GM19240 (cell line): ENCODE results near the gene EPB41L2.
"Not testable (repeated sequence)": the region's sequence is repeated elsewhere in the genome, so short reads cannot be mapped to it uniquely, and the experiment has no call there.

Experiments used
- DNase-seq: peaks from one replicate; pipeline ENCODE4 v3.0.0; 2011; ENCODE audit warnings: low spot score; ENCODE audit not compliant: insufficient read length

EPB41L2 gene

GRCh38 chr6:131037194-131037897 lies 25.7 kb downstream of the EPB41L2 start:
- no peak for DNase-seq

DNA sequence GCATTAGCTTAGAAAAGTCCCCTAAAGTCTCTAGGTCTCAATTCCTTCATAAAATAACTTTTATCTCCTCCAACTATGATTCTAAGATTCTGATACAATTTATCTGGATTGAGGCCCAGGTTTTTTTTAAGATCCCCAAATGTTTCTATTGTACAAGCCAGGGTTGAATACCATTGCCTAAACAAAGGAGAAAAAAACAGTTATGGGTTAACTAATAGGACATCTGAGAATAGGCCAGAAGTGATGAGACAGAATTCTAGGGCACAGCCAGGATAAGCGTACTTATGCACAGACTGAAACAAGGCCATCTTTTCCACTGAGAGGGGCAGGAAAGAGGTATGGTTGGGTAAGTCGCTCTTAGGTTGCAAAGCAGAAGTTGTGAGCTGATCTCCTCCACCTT lies 26.4 kb downstream of the EPB41L2 start:
- no peak for DNase-seq

GRCh38 chr6:131036143-131036542 lies 26.9 kb downstream of the EPB41L2 start:
- DNase-seq: no peak

- no peak for DNase-seq
Observed at GRCh38 chr6:131035582-131035981, 27.5 kb downstream of the EPB41L2 start.

DNA sequence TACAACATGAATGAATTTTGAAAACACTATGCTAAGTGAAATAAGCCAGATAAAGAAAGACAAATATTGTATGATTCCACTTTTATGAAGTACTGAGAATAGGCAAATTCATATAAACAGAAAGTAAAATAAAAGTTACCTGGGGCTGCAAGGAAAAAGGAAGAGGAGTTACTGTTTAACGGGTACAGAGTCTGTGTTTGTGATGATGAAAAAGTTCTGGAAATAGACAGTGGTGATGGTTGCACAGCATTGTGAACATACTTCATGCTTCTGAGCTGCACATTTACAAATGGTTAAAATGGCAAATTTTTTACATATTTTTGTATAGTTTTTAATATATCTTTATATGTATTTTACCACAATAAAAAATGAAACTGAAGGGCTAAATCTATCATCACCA lies 29.4 kb downstream of the EPB41L2 start:
- DNase-seq: no peak

- DNase-seq: peak; percentile 6
Observed at GRCh38 chr6:131029626-131030297, 33.3 kb downstream of the EPB41L2 start.

- DNase-seq: no peak
Observed at GRCh38 chr6:131027326-131027725, 35.7 kb downstream of the EPB41L2 start.

DNA sequence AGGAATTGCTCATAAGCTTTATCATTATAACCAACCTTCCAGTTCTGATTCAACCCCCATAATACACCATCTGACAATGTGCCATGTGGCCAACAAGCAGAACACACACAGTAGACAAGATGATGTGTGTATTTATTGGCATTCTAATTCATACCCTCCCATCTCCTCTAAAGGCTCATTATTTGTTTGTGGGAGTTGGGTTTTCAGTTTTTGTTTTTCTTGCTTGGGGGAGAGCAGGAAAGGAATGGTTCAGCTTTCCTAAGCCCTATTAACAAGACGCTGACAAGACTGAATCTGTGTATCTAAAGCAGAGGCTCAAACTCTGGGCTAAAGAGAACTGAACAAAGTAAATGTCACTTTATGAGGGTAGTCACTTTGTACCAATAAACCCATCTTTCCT lies 36.8 kb downstream of the EPB41L2 start:
- no peak for DNase-seq

DNA sequence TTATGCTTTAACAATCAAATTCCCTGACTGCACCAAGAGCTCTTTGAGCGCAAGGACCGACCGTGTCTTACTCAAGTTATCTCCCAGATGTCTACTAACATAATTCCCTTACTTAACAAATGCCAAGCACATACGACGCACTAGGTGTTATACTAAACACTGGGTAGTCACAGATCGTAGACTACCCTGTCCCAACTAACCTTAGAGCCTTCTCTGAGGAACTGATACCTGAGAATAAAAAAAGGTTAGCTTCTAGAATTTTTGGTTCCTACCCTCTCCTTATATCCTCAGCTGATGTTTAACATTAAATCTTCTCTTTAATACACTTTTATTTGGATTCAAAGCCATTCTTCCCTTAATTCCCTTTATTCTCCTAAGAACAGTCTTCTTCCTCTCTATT lies 38.5 kb downstream of the EPB41L2 start:
- no peak for DNase-seq

- DNase-seq: no peak
Observed at GRCh38 chr6:131023834-131024504, 39.1 kb downstream of the EPB41L2 start.

- DNase-seq: no peak
Observed at GRCh38 chr6:131022691-131023090, 40.4 kb downstream of the EPB41L2 start.

GRCh38 chr6:131017962-131018361 lies 45.1 kb downstream of the EPB41L2 start:
- DNase-seq: no peak

DNA sequence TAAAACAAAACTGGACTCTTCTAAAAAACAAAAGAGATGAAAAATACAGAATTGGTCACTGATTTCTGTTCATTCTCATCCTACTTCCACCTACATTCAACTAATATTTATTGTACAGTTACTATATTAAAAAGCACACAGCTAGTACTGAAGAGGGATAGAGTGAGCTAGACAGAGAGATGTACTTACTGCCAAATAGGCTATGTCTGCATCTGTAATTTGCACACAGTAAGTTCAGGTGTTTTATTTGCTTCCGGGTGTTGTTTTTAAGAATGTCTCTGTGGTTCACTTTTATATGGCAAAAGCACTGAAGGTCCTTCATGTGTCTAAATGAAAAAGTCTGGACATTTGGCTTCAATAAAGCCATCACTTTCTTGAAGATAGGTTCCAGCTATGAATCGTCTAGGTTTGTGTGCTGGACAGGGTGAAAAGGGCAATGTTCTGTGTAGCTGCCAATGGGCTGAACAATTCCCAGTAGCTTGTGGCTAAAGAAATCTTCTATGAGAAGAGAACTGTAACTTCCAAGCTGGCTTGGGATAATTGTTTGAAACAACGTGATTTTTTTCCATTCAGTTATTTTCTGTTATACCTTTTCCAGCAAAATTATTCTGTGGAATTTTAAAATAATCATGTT lies 47.3 kb downstream of the EPB41L2 start:
- no peak for DNase-seq

DNA sequence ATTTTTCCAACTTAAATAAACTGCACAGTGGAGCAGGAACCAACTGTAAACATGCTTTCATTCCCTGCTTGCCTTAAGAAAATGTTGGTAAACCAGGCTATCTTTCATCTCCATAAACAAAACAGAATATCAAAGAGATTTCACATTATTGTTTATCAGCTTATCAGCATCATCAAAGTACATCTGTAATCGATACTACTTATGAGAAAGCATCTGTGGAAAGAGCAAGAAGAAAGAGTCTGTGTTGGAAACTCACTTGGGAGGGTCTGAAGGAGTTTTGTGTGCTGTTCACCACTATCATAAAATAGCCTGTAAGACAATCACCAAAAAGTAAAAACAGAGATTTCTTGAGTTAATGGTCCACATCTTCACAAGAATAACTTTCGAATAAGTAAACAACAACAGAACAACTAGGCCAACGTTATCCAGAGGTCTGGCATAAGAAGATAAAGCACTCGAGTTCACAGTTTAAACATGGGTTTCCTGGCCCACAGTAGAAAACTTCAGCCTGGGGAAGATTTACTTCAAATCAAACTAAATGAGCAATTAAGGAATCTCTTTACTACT lies 47.9 kb downstream of the EPB41L2 start:
- no peak for DNase-seq

GRCh38 chr6:131014080-131014776 lies 48.8 kb downstream of the EPB41L2 start:
- DNase-seq: no peak

GRCh38 chr6:131013495-131013894 lies 49.5 kb downstream of the EPB41L2 start:
- no peak for DNase-seq

DNA sequence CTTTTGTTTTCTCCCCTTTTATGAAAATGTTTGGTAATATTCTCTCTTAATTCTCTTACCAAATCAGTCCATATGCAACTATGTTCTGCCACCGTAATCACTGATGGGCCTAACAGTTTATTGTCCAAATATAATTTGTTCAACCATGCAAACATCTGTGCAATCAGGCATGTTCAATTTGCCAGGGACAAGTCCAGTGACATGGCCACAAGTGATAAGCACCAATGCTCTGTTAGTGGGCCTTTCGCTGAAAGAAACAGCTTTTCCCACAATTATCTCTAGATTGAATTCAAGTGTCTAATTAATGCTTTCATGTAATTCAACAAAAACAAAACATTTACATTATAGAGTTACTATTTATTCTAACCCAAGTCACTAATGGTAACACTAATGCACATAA lies 53.3 kb downstream of the EPB41L2 start:
- DNase-seq: no peak

DNA sequence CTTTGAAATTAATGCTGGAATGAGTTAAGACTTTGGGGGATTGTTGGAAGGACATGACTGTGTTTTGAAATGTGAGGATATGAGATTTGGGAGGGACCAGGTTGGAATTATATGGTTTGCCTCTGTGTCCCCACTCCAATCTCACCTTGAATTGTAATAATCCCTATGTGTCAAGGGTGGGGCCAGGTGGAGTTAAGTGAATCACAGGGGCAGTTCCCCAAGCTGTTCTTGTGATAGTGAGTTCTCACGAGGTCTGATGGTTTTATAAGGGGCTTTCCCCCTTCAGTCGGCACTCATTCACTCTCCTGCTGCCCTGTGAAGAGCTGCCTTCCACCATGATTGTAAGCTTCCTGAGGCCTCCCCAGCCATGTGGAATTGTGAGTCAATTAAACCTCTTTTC lies 54.1 kb downstream of the EPB41L2 start:
- DNase-seq: not testable (repeated sequence)

DNA sequence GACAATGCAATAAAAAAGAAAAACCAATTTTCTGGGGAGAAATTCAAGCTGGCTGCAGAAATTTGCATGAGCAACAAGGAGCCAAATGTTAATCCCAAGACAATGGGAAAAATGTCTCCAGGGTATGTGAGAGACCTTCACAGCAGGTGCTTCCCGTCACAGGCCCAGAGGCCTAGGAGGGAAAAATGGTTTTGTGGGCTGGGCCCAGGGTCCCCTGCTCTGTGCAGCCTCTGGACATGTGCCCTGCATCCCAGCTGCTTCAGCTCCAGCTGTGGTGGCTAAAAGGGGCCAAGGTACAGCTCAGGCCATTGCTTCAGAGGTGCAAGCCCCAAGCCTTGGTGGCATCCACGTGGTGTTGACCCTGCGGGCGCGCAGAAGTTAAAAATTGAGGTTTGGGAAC lies 55.1 kb downstream of the EPB41L2 start:
- not testable (repeated sequence) for DNase-seq

DNA sequence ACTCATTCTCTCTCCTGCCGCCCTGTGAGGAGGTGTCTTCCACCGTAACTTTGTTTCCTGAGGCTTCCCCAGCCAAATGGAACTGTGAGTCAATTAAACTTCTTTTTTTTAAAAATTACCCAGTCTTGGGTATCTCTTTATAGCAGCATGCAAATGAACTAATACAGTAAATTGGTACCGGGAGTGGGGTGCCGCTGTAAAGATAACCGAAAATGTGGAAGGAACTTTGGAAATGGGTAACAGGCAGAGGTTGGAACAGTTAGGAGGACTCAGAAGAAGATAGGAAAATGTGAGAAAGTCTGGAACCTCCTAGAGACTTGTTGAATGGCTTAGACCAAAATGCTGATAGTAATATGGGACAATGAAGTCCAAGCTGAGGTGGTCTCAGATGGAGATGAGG lies 55.8 kb downstream of the EPB41L2 start:
- DNase-seq: no peak

DNA sequence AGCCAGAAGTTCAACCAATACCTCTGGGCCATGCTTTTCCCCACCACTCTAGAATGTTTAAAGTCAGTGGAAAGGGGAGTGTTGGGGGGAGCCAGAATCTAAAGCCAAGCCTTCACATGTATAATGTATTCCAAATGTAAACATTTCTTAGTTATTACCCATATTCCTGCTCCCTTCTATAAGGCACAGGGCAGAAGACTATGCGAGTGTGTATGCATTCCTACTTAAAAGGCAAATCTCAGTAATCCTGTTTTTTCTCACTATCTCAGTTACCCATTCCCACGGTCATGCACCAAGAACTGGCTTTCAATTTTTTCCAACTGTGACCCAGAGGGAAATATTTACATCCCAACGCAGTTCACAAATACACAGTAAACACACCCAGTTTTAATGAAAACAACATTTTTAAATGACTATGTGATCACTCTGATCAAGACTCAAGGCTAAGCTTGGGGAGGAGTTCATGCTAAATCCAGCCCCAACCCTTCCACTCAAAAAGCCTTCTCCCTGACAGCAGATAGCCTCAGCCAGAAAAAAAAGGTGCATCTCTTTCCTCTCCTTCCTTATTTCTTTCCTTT lies 57.5 kb downstream of the EPB41L2 start:
- DNase-seq: no peak
